SK-N-SH (cell line): ENCODE results near the gene PHOSPHO2. TPM values are rescaled to one million over a fixed set of nuclear protein-coding genes. Genes with fewer than 3 reads are reported as not detected.

Source experiments
- CTCF ChIA-PET: fragments of 300-600, 350-600 bp; formaldehyde crosslinking; extraction: SDS; loops from one replicate; lab custom pipeline; 2021; lab: Yijun Ruan, JAX
- POLR2A ChIA-PET: fragments of 350-600 bp; sonication (Branson Sonifier 250); formaldehyde crosslinking; extraction: SDS; loops from one replicate; lab custom pipeline; 2020; ENCODE audit warnings: antibody characterized with exemption, inconsistent platforms; lab: Yijun Ruan, JAX
- DNase-seq: peaks from one replicate; pipeline ENCODE4 v3.0.0; 2012
- H2AFZ ChIP-seq: fragments of 200-600 bp; sonication (generic); 2 replicates; pipeline ENCODE4 v1.8.1; 2016; ENCODE audit warnings: antibody characterized with exemption, mild to moderate bottlenecking, low read depth
- H3F3A ChIP-seq: fragments of 200-600 bp; sonication (generic); replicated peaks from 2 replicates; pipeline ENCODE3; 2016; ENCODE audit warnings: antibody characterized with exemption, mild to moderate bottlenecking; ENCODE audit not compliant: insufficient read depth
- H3K27ac ChIP-seq, 2 experiments: fragments of 200-500 bp in 1 of 2; fragments of 200-600 bp in 1 of 2; sonication (Bioruptor generic) in 1 of 2; sonication (generic), shearing (Covaris generic) in 1 of 2; 2 replicates each; pipeline versions ENCODE4 v1.5.1 to v1.6.1; 2014 to 2016; ENCODE audit warnings: low read depth in 2 of 2, inconsistent platforms in 1 of 2, low read length in 1 of 2, mild to moderate bottlenecking in 1 of 2, mixed read lengths in 1 of 2
- H3K27me3 ChIP-seq: fragments of 200-600 bp; sonication (generic), shearing (Covaris generic); 2 replicates; pipeline ENCODE4 v1.6.1; 2016; ENCODE audit warnings: mixed run types; ENCODE audit not compliant: insufficient read depth
- H3K36me3 ChIP-seq, 2 experiments: fragments of 200-500 bp in 1 of 2; fragments of 200-600 bp in 1 of 2; sonication (Bioruptor generic) in 1 of 2; sonication (generic) in 1 of 2; replicated peaks in 1 of 2; 2 replicates each; pipeline versions ENCODE3 to v1.5.1; 2014 to 2016; ENCODE audit warnings: low read length in 1 of 2, mild to moderate bottlenecking in 1 of 2; ENCODE audit not compliant: insufficient read depth in 2 of 2, control insufficient read depth in 1 of 2
- H3K4me1 ChIP-seq, 2 experiments: fragments of 200-500 bp in 1 of 2; fragments of 200-600 bp in 1 of 2; sonication (Bioruptor generic) in 1 of 2; sonication (generic), shearing (Covaris generic) in 1 of 2; 2 replicates each; pipeline versions ENCODE4 v1.5.1 to v1.6.1; 2014 to 2016; ENCODE audit warnings: low read depth in 1 of 2, low read length in 1 of 2, mixed run types in 1 of 2; ENCODE audit not compliant: insufficient read depth in 2 of 2, control insufficient read depth in 1 of 2
- H3K4me2 ChIP-seq: fragments of 200-600 bp; sonication (generic), shearing (Covaris generic); 2 replicates; pipeline ENCODE4 v1.6.1; 2017; ENCODE audit warnings: mixed run types
- H3K4me3 ChIP-seq, 2 experiments: fragments of 200-500 bp in 1 of 2; fragments of 200-600 bp in 1 of 2; sonication (Bioruptor generic) in 1 of 2; sonication (generic), shearing (Covaris generic) in 1 of 2; 2 replicates each; pipeline versions ENCODE4 v1.5.1 to v1.8.1; 2014 to 2016; ENCODE audit warnings: low read depth in 2 of 2, inconsistent platforms in 1 of 2, low read length in 1 of 2, mild to moderate bottlenecking in 1 of 2, mixed read lengths in 1 of 2, moderate library complexity in 1 of 2
- H3K79me2 ChIP-seq: fragments of 200-600 bp; sonication (generic); 2 replicates; pipeline ENCODE4 v1.8.1; 2017; ENCODE audit warnings: mild to moderate bottlenecking; ENCODE audit not compliant: insufficient read depth
- H3K9ac ChIP-seq: fragments of 200-600 bp; sonication (generic); 2 replicates; pipeline ENCODE4 v1.6.1; 2017; ENCODE audit warnings: mixed run types
- H3K9me2 ChIP-seq: fragments of 200-600 bp; sonication (generic); 2 replicates; pipeline ENCODE4 v1.6.1; 2017; ENCODE audit warnings: mixed run types
- H3K9me3 ChIP-seq: fragments of 200-600 bp; sonication (generic); 2 replicates; pipeline ENCODE4 v1.6.1; 2017; ENCODE audit warnings: mixed run types, mild to moderate bottlenecking, moderate library complexity
- H4K20me1 ChIP-seq: fragments of 200-600 bp; sonication (generic); 2 replicates; pipeline ENCODE4 v1.6.1; 2017; ENCODE audit warnings: mild to moderate bottlenecking, mixed run types; ENCODE audit not compliant: insufficient read depth
- CHD2 ChIP-seq: fragments of 150-350 bp; IDR thresholded peaks from 2 replicates; pipeline ENCODE4 v1.6.1; 2018; ENCODE audit warnings: low read length; ENCODE audit not compliant: partially characterized antibody
- EZH2phosphoT487 ChIP-seq: fragments of 200-600 bp; sonication (generic); IDR thresholded peaks from 2 replicates; pipeline ENCODE4 v1.6.1; 2017; ENCODE audit warnings: low read depth, mixed run types, mild to moderate bottlenecking, antibody characterized with exemption, moderate library complexity, borderline replicate concordance
- FOXJ3 ChIP-seq: sonication (generic); formaldehyde crosslinking; IDR thresholded peaks from 2 replicates; pipeline ENCODE4 v1.5.1; 2020; ENCODE audit warnings: mild to moderate bottlenecking, missing genetic modification reagents
- FOXM1 ChIP-seq: IDR thresholded peaks from 2 replicates; pipeline ENCODE4 v1.4.0; 2012; ENCODE audit warnings: low read depth, mild to moderate bottlenecking
- JUND ChIP-seq: IDR thresholded peaks from 2 replicates; pipeline ENCODE4 v1.4.0; 2012
- MAX ChIP-seq: IDR thresholded peaks from 2 replicates; pipeline ENCODE4 v1.4.0; 2012; ENCODE audit warnings: low read depth
- MXI1 ChIP-seq: IDR thresholded peaks from 2 replicates; pipeline ENCODE4 v1.6.1; 2012; ENCODE audit warnings: mild to moderate bottlenecking, low read depth, low read length, improper control_type of control experiment
- POLR2AphosphoS5 ChIP-seq: IDR thresholded peaks from 2 replicates; pipeline ENCODE4 v1.6.1; 2012; ENCODE audit warnings: low read depth, low read length
- RFX5 ChIP-seq: IDR thresholded peaks from 2 replicates; pipeline ENCODE4 v1.6.1; 2012; ENCODE audit warnings: mild to moderate bottlenecking, improper control_type of control experiment, low read length
- TEAD4 ChIP-seq: IDR thresholded peaks from 2 replicates; pipeline ENCODE4 v1.4.0; 2012; ENCODE audit warnings: mild to moderate bottlenecking, borderline replicate concordance; ENCODE audit not compliant: insufficient read depth
- WGBS: methylation state at CpG from one replicate; pipeline ENCODE4 v1.1.6; 2017; ENCODE audit warnings: low lambda C conversion rate; 5-methylcytosine and 5-hydroxymethylcytosine counted together
- polyA plus RNA-seq, 3 experiments: library from polyadenylated mRNA; depleted of rRNA; stranded (reverse); fragments of >200 nt; gene quantifications; 2 replicates each; pipeline ENCODE4 v1.2.3, GENCODE V29; 2012
- TF ChIP-seq, protein P1 (sequence below): IDR thresholded peaks from 2 replicates; pipeline ENCODE4 v1.4.0; 2012; ENCODE audit warnings: low read depth, borderline replicate concordance

Gene PHOSPHO2
- polyA plus RNA-seq, 1 of the 3 experiments (the other 2 are of a cell fraction): 1.1 TPM

- no peak for TF ChIP-seq RFX5
- TF ChIP-seq FOXJ3: no peak
Observed at GRCh38 chr2:169672406-169672805, 21.9 kb upstream of the PHOSPHO2 start (continued).

- Histone ChIP-seq H3K9me2 (no peaks in the 10 kb centered on the region), H3K36me3 (no peaks in the 10 kb centered on the region), H3K4me1 (no peaks in the 10 kb centered on the region), H2AFZ (no peak overlapping the region), H3K27ac (no peak overlapping the region), H3K9me3 (no peaks in the 10 kb centered on the region), H3F3A (no peaks in the 10 kb centered on the region), H3K9ac (no peak overlapping the region), H3K27me3 (no peaks in the 10 kb centered on the region), H4K20me1 (no peaks in the 10 kb centered on the region), H3K4me3 (no peak overlapping the region), H3K4me2 (no peak overlapping the region), H3K79me2 (no peaks in the 10 kb centered on the region)
- ChIA-PET POLR2A (interaction anchor here (0.6 kb wide), 1 partner anchor 136 kb away, joined by 5 read pairs; no protein-coding TSS in a partner anchor), CTCF (interaction anchor here (1.6 kb wide), 1 partner anchor 19 kb away, joined by 4 read pairs; no protein-coding TSS in a partner anchor)
- DNase-seq: no peak
- 45% methylated on average over 3 of the region's 3 CpGs for WGBS
- TF ChIP-seq, protein P1, sequence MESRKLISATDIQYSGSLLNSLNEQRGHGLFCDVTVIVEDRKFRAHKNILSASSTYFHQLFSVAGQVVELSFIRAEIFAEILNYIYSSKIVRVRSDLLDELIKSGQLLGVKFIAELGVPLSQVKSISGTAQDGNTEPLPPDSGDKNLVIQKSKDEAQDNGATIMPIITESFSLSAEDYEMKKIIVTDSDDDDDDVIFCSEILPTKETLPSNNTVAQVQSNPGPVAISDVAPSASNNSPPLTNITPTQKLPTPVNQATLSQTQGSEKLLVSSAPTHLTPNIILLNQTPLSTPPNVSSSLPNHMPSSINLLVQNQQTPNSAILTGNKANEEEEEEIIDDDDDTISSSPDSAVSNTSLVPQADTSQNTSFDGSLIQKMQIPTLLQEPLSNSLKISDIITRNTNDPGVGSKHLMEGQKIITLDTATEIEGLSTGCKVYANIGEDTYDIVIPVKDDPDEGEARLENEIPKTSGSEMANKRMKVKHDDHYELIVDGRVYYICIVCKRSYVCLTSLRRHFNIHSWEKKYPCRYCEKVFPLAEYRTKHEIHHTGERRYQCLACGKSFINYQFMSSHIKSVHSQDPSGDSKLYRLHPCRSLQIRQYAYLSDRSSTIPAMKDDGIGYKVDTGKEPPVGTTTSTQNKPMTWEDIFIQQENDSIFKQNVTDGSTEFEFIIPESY: no peak
Observed at GRCh38 chr2:169673106-169673505, 21.2 kb upstream of the PHOSPHO2 start.

DNA sequence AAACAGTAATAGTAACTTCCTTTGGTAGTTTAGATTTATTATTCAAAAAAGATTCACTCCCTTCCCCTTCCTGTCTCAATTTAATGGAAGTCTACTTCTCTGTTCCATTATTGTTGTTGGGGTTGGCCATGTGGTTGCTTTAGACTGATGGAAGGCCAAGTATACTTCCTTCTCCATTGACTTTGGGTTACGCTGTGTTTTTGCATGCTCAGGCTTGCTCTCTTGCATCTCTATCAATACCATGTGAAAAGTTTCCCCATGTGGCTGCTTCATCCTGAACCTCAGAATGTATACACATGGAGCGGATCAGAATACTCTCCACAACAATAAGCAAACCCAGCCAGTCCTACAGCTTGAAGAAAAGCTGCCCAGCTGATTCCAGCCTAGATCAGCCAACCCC, 20.3 kb upstream of the PHOSPHO2 start:
- no peak overlapping the region for H2AFZ ChIP-seq
- ChIA-PET CTCF (interaction anchor here (1.3 kb wide), 1 partner anchor 9 kb away, joined by 3 read pairs; no protein-coding TSS in a partner anchor), POLR2A (no interaction called here)
- no peak overlapping the region for H3K27ac ChIP-seq
- H3K27me3 ChIP-seq: no peaks in the 10 kb centered on the region
- H3K4me1 ChIP-seq: no peaks in the 10 kb centered on the region
- no peaks in the 10 kb centered on the region for H3K36me3 ChIP-seq
- no peak overlapping the region for H3K9ac ChIP-seq
- H3K9me3 ChIP-seq: no peaks in the 10 kb centered on the region
- H3K4me3 ChIP-seq: no peak overlapping the region
- TF ChIP-seq MAX: no peak
- TF ChIP-seq FOXM1: no peak
- TF ChIP-seq CHD2: no peak
- no peak for TF ChIP-seq MXI1
- no peak for TF ChIP-seq JUND
- TF ChIP-seq TEAD4: no peak
- TF ChIP-seq EZH2phosphoT487: no peak
- TF ChIP-seq POLR2AphosphoS5: no peak
- 95% methylated on average over 2 of the region's 2 CpGs for WGBS
- no peak overlapping the region for H3K4me2 ChIP-seq
- no peaks in the 10 kb centered on the region for H3K79me2 ChIP-seq
- H4K20me1 ChIP-seq: no peaks in the 10 kb centered on the region
- H3K9me2 ChIP-seq: no peaks in the 10 kb centered on the region
- DNase-seq: no peak
- no peaks in the 10 kb centered on the region for H3F3A ChIP-seq
